8988T (cell line): ENCODE data around the gene SRSF12.
A peak's percentile ranks its signal among the peaks of the same experiment; 100 is the strongest.
"Not testable (repeated sequence)": the region's sequence is repeated elsewhere in the genome, so short reads cannot be mapped to it uniquely, and the experiment has no call there.

Source experiments
- DNase-seq: peaks from one replicate; pipeline ENCODE4 v3.0.0; 2011

Gene SRSF12

DNA sequence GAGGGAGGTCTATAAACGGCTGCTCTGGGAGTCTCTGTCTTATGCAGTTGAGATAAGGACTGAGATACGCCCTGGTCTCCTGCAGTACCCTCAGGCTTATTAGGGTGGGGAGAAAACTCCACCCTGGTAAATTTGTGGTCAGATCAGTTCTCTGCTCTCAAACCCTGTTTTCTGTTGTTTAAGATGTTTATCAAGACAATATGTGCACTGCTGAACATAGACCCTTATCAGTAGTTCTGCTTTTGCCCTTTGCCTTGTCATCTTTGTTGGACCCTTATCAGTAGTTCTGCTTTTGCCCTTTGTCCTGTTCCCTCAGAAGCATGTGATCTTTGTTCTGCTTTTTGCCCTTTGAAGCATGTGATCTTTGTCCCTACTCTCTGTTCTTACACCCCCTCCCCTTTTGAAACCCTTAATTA lies 10.4 kb upstream of the SRSF12 start:
- not testable (repeated sequence) for DNase-seq

DNA sequence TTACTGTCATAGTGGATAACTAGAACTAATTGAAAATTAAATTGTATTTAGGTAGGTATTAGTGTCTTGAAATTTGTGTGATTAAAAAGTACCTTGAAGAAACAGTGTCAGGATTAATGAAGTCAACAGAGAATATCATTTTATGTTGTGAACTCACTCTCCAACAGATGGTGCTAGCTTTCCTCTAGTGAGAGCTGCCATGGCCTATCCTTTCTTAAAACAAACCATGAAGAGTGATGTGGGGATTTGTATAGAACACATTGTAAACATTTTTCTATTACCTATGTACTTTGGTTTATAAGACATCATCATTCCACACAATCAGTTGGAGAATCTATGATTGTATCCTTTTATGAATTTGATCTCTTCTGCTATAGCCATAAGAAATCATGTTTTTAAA lies 4.8 kb upstream of the SRSF12 start:
- peak; percentile 33 for DNase-seq

DNA sequence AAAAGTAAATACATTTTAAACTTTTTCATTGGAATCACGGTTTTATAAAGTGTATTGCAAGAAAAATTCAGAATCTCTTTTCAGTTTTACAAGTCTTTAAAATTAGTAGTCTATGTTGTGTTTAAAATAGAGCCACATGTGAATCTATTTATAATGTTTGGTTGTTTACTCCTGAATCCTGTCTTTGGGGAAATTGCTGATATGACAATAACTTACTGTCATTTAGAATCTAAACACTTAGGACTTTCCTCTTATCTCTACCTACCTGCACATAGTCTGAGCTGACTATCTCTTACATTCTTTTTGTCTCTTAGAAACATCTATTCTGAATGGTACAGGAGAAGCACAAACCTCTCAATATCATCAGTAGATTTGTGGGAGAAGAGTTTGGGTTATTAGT lies 4.1 kb upstream of the SRSF12 start:
- DNase-seq = no peak

- DNase-seq = no peak
These were observed 2.5 kb upstream of the SRSF12 start for GRCh38 chr6:89120371-89120770.

DNA sequence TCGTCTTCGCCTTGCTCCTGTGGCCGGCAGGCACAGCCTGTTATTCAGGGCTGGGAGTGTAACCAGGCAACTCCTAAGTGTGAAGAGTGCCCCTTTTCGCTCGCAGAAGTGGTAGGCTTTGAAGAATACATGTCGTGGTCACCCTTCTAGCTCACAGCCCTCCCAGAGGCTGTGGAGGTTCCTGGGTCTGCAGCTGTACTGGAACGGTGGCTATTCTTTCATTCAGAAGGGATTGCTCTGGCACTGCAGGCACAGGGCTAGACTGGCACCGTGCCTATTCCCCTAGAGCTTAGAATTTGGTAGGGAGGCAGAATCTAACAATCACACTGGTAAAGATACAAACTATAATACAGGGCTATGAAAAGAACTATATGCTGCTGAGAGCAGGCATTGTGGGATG lies 1.1 kb upstream of the SRSF12 start:
- peak; percentile 38 for DNase-seq

- no peak for DNase-seq
These were observed 1.2 kb downstream of the SRSF12 start for GRCh38 chr6:89116702-89117101.

- no peak for DNase-seq
These were observed 5.9 kb downstream of the SRSF12 start for GRCh38 chr6:89111933-89112332.

- DNase-seq = no peak
These were observed 7.6 kb downstream of the SRSF12 start for GRCh38 chr6:89110284-89110683.

- DNase-seq = no peak
These were observed 17.8 kb downstream of the SRSF12 start for GRCh38 chr6:89100114-89100513.

DNA sequence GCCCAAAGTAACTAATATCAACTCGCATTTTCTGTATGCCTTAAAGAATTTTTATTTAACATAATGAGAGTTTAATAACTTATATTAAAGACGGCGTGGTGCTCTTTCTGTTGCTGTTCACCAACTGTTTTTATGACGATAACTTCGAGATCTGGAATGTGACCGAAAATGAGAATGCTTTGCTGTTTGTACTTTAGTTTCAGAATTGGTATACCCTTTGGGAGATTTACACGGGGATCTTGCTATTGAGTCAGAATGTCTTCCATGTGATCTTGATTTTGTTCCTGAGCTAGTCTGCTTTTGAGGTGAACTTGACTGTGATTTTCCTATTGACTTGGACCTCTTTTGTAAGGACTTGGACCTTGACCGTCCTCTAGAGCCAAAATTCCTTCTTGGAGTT lies 19.4 kb downstream of the SRSF12 start:
- DNase-seq = no peak

- no peak for DNase-seq
These were observed 30.0 kb downstream of the SRSF12 start for GRCh38 chr6:89087881-89088280.

- DNase-seq = no peak
These were observed 32.3 kb downstream of the SRSF12 start for GRCh38 chr6:89085409-89086205.

GRCh38 chr6:89084954-89085353 lies 32.9 kb downstream of the SRSF12 start:
- no peak for DNase-seq

DNA sequence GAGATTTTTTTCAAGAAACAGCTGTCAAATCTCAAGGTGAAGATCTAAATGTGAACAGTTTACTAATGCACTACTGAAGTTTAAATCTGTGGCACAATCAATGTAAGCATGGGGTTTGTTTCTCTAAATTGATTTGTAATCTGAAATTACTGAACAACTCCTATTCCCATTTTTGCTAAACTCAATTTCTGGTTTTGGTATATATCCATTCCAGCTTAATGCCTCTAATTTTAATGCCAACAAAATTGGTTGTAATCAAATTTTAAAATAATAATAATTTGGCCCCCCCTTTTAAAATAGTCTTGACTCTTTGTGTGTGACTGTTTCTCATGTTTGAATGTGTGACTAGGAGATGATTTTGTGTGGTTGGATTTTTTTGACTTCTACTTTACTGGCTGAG lies 33.3 kb downstream of the SRSF12 start:
- no peak for DNase-seq

DNA sequence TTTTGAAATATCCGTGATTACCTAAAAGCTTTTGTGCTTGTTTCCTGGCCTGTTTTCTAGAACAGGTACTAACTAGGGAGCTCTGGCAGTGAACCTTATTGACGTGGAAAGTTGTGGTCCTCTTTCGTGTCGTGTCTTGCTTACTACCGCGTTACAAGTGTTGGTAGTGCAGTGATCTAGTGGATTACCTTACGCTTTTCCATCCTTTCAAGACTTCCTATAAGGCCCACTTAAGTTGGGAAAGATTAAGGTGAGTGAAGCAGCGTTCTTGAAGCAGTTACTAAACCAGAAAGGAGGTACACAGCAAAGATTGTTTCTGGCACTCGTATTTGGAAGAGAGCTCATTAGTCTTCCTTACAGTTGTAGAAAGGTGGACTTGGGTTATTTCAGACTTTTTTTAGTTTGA lies 35.4 kb downstream of the SRSF12 start:
- DNase-seq = no peak

DNA sequence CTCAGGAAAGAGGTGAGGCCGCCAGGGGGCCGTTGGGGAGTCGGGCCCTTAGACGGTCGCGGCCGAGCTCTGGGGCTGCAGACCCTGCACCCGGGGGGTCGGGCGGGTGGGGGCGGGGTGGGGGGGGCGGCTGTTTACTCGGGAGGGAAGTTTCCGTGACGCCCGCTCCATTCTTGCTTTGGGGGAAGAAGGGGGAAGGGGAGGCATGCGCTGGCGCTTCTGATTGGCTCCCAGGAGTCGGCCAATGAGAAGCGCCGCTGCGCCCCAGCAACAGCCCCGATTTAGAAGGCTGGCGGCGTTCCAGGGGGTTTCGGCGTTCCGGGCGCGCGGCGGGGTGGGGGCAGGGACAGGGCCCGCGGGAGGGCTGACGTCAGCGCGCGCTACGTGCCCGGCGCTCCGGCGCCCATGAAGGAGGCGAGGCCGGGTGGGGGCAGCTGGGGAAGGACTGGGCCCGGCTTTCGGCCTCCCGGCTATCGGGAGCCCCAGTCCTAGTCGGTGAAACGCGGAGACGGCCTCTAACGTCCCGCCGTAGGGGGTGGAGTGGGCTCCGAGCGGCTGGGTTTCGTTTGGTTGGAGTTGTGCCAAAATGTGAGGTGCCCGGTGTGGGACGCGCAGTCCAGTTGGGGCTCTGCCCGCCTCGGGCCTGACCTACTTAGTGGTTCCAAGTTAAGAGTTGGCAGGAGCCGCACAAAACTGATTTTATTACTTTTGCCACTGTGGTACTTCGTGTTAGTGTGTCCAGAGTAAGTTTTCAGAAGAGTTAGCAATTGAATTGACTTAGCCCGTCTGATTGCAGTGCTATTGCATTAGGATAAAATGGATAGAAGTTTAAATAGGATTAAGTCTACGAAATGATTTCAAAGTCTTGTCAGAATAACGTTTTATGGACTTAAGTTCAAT lies 36.2 kb downstream of the SRSF12 start:
- DNase-seq = peak; percentile 70

DNA sequence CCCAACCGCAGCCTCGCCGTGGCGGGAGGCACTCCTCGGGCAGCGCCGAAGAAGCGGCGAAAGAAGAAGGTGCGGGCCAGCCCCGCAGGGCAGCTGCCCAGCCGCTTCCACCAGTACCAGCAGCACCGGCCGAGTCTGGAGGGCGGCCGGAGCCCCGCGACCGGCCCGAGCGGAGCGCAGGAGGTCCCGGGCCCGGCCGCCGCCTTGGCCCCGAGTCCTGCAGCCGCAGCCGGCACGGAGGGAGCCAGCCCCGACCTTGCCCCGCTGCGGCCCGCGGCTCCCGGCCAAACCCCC lies 36.8 kb downstream of the SRSF12 start:
- no peak for DNase-seq

DNA sequence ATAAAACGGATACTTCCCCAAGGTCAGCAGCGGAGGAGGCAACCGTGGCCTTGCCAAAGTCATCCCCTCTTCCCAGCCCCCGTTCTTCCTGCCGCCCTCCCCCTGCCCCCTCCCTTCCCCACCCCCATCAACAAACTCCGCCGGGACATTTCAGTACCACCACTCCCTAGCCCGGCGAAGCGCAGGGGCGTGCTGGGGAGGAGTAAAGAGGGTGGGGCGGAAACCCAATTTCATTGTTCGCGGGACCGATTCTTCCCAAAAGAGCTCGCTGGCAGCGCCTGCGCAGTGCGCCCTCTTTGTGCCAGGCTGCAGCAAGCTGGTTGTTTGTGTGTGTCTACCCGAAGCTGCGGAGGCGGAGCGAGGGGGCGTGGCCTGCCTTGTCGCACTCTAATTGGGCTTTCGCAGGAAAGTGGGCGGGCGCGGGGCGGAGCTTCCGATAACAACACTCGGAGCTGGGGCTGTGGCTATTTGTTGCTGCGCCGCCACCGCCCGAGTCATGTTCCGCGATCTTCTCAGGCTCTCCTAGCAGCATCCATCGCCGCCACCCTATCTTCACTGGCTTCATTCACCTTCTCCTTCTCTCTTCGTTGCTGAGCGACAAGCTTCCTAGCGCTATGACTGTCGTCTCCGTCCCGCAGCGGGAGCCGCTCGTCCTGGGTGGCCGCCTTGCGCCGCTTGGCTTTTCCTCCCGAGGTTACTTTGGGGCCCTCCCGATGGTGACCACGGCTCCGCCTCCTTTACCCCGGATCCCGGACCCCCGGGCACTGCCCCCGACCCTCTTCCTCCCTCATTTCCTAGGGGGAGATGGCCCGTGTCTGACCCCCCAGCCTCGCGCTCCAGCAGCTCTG lies 37.4 kb downstream of the SRSF12 start, which contains the start of gene PNRC1:
Gene PNRC1 (plus strand): TSS at position 471 of the 848 bp plus-strand sequence. CDS start 144 bp downstream, at position 615.
- peak; percentile 62 for DNase-seq

DNA sequence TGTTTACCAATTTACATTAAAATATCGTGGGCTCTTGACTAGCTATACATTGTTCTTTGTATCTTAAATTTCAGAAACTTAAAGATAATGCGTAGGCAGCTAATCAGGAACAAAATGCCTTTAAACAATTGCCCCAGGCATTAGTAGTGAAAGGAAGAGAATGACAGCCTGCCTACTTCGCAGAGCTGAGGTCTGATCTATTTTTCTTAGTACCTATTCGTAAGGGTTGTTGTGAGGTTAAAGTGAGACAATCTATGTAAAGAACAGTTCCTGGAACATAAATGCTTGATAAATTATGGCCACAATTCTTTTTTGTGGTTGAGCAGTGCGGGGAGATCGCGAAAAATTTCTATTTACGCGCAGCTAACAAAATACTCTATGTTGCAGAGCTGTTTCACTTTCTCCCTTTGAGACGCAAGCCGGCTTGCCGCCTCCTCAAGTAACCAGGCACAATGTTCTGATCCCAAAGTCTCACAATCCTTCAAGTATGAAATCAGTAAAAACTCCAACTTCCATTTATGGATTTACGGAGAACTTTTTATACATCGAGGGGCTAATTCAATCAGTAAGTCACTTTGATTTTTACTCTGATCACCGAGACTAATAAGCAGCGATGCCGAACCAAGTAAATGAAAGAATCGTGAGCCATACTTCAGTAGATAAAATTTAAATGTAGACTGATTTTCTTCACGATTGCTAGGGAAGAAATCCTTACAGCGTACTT lies 38.2 kb downstream of the SRSF12 start:
- no peak for DNase-seq

- DNase-seq = no peak
These were observed 44.0 kb downstream of the SRSF12 start for GRCh38 chr6:89073840-89074239.

DNA sequence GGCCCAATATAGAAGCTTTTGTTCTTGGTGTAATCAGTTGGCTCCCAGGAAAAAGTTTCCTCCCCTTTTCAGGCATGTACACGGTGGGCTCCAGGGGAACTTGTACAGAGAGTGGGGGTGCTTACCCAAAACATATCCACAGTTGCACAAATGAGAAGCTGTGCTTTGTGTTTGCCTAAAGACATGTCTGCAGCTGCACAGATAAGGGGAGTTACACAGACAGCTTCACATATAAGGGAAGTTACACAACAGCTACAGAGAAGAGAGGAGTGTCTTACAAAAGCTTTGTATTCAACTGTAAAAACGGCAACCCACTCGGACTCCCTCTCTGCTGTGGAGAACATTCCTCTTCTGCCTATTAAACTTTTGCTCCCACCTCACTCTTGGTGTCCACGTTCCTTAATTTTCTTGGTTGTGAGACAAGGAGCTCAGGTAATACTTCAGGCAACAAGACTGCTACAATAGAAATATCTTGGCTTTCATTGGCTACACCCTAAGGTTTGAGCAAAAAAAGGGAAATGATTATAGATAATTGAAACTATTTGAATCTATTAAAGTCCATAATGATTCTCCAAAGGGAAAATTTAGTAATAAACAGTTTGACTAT lies 44.8 kb downstream of the SRSF12 start:
- no peak for DNase-seq

- no peak for DNase-seq
These were observed 46.8 kb downstream of the SRSF12 start for GRCh38 chr6:89071036-89071435.
